ENCODE measurements around the gene INSIG1.

DNA sequence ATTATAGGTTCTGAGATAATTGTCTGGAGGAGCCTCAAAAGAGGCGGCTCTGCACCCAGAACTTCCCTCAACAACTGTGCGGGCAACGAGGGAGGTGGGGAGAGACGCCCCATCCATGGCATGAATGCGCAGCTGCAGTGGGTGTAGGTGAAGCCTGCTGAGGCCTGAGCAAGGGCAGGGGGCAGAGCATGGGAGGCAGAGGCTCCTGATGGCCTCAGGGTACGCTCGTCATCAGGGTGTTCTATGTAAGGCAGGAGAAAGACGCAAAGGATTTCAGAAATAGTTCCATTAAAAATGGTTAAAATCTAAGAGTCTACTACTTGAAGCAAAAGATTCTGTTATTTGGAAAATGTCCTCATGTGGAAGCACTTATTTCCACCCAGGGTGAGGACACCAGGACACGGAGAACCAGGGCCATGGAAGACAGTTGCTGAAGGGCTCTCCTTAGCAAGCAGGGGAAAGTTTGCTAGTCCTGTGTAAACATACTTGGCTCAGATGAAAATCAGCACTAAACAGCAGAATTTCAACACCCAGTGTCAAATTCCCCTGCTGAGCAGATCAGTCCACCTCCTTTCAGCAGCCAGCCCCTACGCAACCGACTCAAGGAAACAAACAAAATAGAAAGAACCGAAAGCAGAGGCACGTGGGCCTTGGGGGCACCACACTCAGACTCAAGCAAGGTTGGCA, 18.9 kb downstream of the INSIG1 start:
- TF ChIP-seq, protein P1, sequence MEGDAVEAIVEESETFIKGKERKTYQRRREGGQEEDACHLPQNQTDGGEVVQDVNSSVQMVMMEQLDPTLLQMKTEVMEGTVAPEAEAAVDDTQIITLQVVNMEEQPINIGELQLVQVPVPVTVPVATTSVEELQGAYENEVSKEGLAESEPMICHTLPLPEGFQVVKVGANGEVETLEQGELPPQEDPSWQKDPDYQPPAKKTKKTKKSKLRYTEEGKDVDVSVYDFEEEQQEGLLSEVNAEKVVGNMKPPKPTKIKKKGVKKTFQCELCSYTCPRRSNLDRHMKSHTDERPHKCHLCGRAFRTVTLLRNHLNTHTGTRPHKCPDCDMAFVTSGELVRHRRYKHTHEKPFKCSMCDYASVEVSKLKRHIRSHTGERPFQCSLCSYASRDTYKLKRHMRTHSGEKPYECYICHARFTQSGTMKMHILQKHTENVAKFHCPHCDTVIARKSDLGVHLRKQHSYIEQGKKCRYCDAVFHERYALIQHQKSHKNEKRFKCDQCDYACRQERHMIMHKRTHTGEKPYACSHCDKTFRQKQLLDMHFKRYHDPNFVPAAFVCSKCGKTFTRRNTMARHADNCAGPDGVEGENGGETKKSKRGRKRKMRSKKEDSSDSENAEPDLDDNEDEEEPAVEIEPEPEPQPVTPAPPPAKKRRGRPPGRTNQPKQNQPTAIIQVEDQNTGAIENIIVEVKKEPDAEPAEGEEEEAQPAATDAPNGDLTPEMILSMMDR (conservative IDR thresholded peaks at IDR 0.05), result no peak
- no peak for TF ChIP-seq EZH2 (IDR thresholded peaks at IDR 0.05; ENCODE audit: low read depth)

Measured in PC-9 (cell line).